PFSK-1 (cell line): ENCODE results near the gene HOXA3.

Experiments
- FOXP2 ChIP-seq: optimal IDR thresholded peaks from 2 replicates; pipeline ENCODE3; 2011; ENCODE audit warnings: borderline replicate concordance, control low read depth, inconsistent platforms; ENCODE audit not compliant: insufficient read depth; ENCODE audit errors: extremely low read length, extremely low read depth
- POLR2AphosphoS5 ChIP-seq: IDR thresholded peaks from 2 replicates; pipeline ENCODE4 v1.6.1; 2012; ENCODE audit warnings: low read depth, mild to moderate bottlenecking, control low read depth, low read length, moderate library complexity
- SIN3A ChIP-seq: IDR thresholded peaks from 2 replicates; pipeline ENCODE4 v1.6.1; 2012; ENCODE audit warnings: mild to moderate bottlenecking, low read length, moderate library complexity, borderline replicate concordance; ENCODE audit not compliant: insufficient read depth
- TAF1 ChIP-seq: IDR thresholded peaks from 2 replicates; pipeline ENCODE4 v1.6.1; 2012; ENCODE audit warnings: low read length, control low read depth, borderline replicate concordance; ENCODE audit not compliant: insufficient read depth
- TF ChIP-seq, protein P1 (sequence below), 2 experiments: IDR thresholded peaks; 2 replicates each; pipeline versions ENCODE4 v1.6.1 to v1.8.0; 2011 to 2012; ENCODE audit warnings: low read depth in 2 of 2, low read length in 2 of 2, control low read depth in 1 of 2, inconsistent platforms in 1 of 2, mild to moderate bottlenecking in 1 of 2, moderate library complexity in 1 of 2; ENCODE audit not compliant: insufficient read depth in 1 of 2

HOXA3 gene

GRCh38 chr7:27100694-27101170 is 51.7 kb downstream of the HOXA3 start:
- TF ChIP-seq FOXP2 (no peak), TAF1 (no peak), POLR2AphosphoS5 (no peak)

DNA sequence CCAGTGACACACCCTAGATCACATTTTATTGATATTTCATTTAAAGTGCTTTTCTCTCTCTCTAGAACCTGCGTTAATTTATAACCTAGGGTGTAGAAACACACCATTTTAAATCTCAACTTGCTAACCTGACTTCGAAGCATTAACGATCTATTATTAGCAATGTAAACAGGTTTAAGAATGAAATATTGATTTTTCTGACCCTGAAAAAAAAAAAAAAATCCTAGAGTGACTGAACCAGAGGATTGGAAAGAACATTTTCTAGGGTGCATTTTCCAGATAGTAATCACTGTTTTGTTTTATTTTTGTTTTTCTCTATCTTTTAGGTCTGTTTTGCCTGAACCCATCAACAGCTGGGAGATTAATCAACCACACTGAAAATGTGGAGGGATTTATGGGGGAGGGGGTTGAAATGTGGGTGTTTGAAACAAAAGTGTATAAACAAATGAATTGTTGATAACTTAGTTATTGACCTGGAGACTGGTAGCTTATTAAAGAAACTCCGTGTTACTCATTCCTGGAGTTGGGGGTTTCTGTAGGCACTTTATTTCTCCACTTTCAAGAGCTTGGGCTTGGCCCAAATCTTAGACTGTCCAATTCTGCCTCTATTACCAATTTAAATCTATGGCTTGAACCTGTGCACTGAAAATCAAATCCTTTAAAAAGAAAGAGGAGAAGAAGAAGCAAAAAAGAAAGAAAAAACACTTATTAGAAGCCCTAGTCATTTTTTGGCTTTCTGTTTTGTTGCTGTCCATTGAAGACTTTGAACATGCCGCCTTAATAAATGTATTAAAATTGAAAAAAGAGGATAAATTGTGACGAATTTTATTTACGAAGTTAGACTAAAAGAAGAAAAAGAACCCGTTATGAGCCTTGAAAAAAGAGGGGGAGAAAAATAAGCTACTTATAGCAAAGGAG is 52.7 kb downstream of the HOXA3 start:
- TF ChIP-seq SIN3A = no peak
- TF ChIP-seq POLR2AphosphoS5 = no peak

DNA sequence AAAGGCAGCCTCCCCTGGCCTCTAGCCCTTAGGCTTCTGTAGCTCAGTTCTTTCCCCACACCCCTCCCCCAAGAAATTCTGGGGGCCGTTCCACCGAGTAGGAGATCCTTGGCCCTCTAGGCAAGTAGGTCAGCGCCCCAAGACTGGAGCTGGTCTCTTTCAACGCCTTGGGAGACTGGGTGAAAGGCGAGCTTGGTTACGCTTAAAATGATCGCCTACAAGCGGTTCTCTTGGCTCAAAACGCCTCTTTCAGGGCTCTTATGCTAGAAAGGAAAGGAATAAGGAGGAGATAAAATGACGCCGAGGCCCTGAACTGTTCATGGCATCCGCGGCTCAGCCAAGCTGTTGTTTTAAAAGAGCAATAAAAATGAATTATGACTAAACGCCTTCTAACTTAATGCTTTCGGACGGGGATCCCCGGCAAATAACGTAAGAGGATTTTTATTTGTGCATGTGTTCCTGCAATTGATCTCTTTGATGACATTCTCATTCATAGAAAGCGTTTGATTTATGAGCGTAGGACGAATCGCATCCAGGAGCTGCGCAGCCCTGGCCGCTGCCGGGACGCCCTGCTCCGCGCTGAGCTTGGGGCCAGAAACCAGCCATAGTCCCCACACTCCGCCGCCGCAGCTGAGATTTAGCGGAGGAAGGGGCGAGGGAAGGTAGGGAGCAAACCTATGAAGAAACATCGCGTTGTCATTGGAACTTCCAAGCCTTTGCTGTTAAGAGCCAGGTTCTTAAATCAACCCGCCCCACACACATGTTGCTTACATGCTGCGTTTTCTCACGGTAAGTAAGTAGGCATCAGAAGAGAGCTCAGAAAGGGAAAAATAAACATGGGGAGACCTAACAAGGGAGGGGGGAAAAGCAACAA is 53.6 kb downstream of the HOXA3 start:
- no peak for TF ChIP-seq POLR2AphosphoS5
- no peak for TF ChIP-seq TAF1
- TF ChIP-seq, protein P1, sequence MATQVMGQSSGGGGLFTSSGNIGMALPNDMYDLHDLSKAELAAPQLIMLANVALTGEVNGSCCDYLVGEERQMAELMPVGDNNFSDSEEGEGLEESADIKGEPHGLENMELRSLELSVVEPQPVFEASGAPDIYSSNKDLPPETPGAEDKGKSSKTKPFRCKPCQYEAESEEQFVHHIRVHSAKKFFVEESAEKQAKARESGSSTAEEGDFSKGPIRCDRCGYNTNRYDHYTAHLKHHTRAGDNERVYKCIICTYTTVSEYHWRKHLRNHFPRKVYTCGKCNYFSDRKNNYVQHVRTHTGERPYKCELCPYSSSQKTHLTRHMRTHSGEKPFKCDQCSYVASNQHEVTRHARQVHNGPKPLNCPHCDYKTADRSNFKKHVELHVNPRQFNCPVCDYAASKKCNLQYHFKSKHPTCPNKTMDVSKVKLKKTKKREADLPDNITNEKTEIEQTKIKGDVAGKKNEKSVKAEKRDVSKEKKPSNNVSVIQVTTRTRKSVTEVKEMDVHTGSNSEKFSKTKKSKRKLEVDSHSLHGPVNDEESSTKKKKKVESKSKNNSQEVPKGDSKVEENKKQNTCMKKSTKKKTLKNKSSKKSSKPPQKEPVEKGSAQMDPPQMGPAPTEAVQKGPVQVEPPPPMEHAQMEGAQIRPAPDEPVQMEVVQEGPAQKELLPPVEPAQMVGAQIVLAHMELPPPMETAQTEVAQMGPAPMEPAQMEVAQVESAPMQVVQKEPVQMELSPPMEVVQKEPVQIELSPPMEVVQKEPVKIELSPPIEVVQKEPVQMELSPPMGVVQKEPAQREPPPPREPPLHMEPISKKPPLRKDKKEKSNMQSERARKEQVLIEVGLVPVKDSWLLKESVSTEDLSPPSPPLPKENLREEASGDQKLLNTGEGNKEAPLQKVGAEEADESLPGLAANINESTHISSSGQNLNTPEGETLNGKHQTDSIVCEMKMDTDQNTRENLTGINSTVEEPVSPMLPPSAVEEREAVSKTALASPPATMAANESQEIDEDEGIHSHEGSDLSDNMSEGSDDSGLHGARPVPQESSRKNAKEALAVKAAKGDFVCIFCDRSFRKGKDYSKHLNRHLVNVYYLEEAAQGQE (IDR thresholded peaks at IDR 0.05; ENCODE audit: insufficient read depth in 1 of 2, low read depth in 2 of 2, low read length in 2 of 2) = no peak
- no peak for TF ChIP-seq FOXP2
- no peak for TF ChIP-seq SIN3A

- TF ChIP-seq SIN3A (no peak), POLR2AphosphoS5 (no peak), TAF1 (no peak), FOXP2 (no peak)
- TF ChIP-seq, protein P1 (IDR thresholded peaks at IDR 0.05; ENCODE audit: insufficient read depth in 1 of 2, low read depth in 2 of 2, low read length in 2 of 2) = no peak
Observed at GRCh38 chr7:27097686-27098577, 54.5 kb downstream of the HOXA3 start.

GRCh38 chr7:27096768-27097514 is 55.4 kb downstream of the HOXA3 start:
- no peak for TF ChIP-seq POLR2AphosphoS5
- TF ChIP-seq, protein P1 (IDR thresholded peaks at IDR 0.05; ENCODE audit: insufficient read depth in 1 of 2, low read depth in 2 of 2, low read length in 2 of 2) = no peak
- no peak for TF ChIP-seq SIN3A
- no peak for TF ChIP-seq FOXP2
- TF ChIP-seq TAF1 = no peak
